HG03045 (cell line): ENCODE results near the gene MTTP.
A peak's percentile ranks its signal among the peaks of the same experiment; 100 is the strongest.
"Not testable (repeated sequence)": the region's sequence is repeated elsewhere in the genome, so short reads cannot be mapped to it uniquely, and the experiment has no call there.

Experiments used
- ATAC-seq: cut with Tn5 transposase; IDR thresholded peaks from one replicate; pipeline ENCODE4 v1.9.1; 2021; ENCODE audit warnings: mild to moderate bottlenecking, moderate library complexity; ENCODE audit not compliant: unreplicated experiment

The MTTP gene

DNA sequence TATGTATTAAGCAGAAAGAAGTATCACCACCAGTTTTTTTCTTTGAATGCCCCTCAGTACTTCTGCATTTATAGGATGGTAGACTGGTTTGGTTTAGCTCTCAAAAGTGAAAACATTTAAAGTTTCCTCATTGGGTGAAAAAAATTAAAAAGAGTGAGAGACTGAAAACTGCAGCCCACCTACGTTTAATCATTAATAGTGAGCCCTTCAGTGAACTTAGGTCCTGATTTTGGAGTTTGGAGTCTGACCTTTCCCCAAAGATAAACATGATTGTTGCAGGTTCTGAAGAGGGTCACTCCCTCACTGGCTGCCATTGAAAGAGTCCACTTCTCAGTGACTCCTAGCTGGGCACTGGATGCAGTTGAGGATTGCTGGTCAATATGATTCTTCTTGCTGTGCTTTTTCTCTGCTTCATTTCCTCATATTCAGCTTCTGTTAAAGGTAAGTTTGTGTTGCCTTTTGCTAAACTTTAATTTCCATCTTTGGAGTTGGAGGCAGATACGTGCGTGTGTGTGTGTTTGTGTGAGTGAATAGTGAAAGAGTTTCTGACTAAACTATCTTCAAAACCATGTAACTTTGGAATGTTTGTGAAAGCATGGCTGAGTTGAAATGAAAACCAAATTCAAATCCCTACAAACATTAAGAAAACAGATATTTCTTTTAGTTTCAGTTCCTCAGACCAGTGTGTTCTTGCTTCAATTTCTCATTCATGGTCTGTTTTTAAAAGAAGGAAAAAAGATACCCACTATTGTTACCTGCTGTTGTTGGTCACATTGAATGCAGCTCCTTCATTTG lies at the start of gene MTTP:
MTTP (plus strand) TSS at position 295 of the 795 bp plus-strand sequence; CDS start at position 381, 86 bp downstream.
- peak; percentile 79 for ATAC-seq

GRCh38 chr4:99529228-99529627 lies 45.4 kb upstream of the MTTP start:
- ATAC-seq, result no peak

DNA sequence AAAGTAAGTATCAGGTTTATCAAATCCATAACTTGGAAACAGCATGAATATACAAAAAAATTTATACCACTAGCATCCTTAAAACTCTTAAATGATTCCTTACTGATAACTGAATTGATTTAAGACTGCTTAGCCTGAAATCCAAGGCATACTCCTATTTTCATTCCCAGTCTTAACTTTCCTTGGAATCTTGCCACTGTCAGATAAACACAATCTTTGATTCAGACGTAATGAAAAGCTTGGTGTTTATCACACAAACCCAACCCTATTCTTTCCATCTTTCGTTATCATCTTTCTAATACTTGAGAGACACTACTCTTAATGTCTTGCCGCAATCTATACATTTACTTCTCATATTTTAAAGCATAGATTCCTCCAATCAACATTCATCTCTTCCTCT lies 44.7 kb upstream of the MTTP start:
- ATAC-seq, result no peak

- not testable (repeated sequence) for ATAC-seq
These were observed 39.9 kb upstream of the MTTP start for GRCh38 chr4:99534699-99535098.

GRCh38 chr4:99536271-99536670 lies 38.4 kb upstream of the MTTP start:
- ATAC-seq, result no peak

GRCh38 chr4:99536848-99537247 lies 37.8 kb upstream of the MTTP start:
- no peak for ATAC-seq

DNA sequence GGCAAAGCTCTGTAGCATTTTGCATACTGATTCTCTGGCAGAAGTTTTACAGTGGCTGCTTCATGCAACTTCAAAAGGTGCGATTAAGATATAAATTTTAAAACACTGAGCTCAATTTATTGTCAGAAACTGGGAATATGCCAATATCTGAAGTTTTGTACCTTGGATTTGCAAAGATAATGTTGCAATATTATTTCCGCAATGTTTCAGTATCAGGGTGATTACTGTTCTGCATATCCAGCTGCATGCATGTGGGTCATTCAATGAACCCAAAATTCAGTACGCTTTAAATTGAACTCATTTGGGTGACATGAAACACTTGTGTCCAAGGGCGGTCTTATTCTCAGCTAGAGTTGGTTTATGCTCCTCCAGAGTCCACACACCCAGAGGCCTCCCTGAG lies 37.0 kb upstream of the MTTP start:
- no peak for ATAC-seq

DNA sequence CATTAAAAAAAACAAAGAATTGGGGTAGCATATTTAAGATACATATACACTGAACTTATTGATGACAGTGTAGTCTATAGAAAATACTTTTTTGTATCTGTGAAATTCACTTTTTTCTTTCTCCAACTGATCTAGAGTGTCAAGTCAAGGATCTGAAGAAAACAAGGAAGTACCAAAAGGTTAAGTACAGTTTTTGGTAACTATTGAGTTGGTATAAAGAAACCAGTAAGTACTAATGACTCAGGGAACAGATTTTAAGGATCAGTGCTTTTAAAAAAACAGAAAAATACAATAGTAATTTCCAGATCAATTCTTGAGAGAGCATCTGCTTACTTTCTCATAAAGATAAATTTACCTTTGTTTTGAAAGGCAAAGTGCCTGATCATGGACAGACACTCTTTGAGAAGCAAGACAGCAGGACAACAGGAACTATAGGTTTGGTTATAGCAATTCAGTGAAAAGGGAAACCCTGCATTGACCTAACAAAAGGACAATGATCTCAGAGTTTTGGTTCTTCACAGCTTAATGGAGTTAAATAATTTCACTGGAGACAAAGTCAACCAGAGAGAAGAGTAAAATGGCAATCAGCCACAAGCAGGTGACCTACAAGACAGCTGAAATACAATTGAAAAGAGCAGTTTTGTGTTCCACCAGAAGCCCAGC lies 34.2 kb upstream of the MTTP start:
- ATAC-seq, result no peak

- no peak for ATAC-seq
These were observed 21.8 kb upstream of the MTTP start for GRCh38 chr4:99552872-99553271.

DNA sequence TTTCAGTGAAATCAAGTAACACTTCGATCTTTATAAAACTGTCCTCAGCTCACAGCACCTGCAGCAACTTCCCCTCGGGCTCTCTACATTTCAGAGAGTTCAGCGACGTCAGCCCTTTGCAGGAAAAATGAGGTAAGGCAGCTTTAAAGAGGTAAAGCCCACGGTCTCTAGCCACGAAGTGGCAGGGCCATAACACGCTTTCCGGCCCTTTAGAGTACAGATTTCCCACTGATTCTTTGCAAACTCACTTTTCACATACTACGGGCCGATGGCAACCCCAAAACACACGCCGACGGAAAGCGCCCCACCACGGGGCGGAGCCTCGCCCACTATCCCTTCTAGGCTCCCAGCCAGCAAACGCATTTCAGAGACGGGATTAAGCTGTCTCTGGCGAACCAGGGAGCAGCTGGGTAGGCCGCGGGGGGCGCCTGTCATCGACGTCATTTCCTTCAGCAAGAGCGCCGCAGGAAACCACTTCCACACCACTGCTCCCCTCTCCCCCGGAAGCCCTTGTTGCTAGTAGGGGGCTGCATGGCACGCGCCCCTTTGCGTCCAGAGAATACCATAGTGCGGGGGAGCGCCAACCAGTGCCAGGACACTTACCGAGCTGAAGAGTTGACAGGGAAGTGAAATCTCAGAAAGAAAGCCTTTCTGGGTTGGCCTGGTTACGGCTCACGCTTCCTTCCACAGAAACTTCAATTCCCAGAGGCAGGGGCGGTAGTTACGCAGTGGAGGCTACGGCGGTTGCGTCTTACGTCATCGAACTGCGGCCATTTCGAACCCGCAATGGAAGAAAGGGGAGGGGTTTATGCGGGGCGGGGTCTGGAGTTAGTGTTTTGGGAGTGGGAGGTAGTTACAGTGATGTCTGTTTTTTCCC lies 11.1 kb upstream of the MTTP start, which contains the start of gene TRMT10A:
TRMT10A (minus strand) TSS at position 730 of the 877 bp plus-strand sequence. CDS start 4,701 bp downstream, outside the sequence.
- peak; percentile 96 for ATAC-seq

DNA sequence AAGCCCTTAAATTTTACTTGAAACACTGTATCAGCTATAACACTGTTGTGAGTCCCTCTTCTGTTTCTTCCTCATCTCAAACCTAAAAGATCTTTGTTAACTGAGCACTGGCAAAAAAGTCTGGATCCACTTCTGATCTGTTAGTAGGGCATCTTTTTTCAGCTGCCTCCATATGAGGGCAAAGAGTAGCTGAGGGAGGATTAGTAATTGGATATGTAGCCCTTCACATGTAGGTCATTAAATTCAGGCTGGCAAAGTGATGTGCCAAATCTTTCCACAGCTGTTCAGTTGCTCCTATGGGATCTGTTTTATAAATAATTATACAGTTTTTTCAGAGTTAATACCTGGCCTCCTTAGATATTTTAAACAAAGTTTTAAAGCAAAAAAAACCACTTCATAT lies 9.7 kb upstream of the MTTP start:
- ATAC-seq, result no peak

- no peak for ATAC-seq
These were observed 2.7 kb upstream of the MTTP start for GRCh38 chr4:99571883-99572282.

DNA sequence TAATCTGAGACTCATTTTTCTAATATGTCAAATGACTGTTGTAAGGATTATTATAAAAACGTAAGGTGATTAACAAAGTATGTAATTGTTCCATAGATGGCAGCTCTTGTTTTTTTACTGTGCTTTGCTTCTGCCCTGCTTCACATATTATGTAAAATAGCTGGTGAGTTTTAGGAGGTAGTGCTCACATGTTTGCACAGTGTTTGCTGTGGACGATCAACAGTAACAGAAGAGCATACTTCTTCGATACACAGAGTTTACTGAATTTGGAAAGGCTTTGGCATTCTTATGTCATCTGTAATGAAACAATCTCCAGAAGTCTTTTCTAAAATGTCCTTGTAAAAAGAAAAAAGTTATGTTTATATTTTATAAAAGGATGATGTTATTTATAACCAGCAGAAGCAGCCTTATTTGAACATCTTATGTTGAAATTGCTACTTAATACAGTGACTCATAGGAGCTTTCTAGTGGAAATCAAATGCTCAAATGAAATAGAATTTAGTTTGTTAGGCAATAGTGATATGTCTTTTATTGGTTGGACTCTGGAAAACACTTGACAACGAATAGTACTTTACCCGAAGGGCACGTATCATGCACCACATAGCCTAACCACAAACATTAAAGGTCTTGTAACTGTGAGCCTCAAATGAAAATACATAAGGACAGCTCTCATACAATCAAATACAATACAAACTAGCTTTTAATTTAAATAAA lies 1.9 kb upstream of the MTTP start:
- ATAC-seq, result no peak

- ATAC-seq, result no peak
These were observed 772 bp upstream of the MTTP start for GRCh38 chr4:99573735-99574368.

- no peak for ATAC-seq
These were observed 4.1 kb downstream of the MTTP start for GRCh38 chr4:99578714-99579113.

- no peak for ATAC-seq
These were observed 10.9 kb downstream of the MTTP start for GRCh38 chr4:99585516-99585915.

GRCh38 chr4:99586322-99586721 lies 11.7 kb downstream of the MTTP start:
- ATAC-seq, result no peak

- no peak for ATAC-seq
These were observed 12.2 kb downstream of the MTTP start for GRCh38 chr4:99586797-99587196.

GRCh38 chr4:99587309-99587708 lies 12.7 kb downstream of the MTTP start:
- no peak for ATAC-seq

- ATAC-seq, result no peak
These were observed 13.2 kb downstream of the MTTP start for GRCh38 chr4:99587803-99588202.
